ENCODE measurements around the gene EPB42.

Gene EPB42

GRCh38 chr15:43220991-43221403, at the start of gene EPB42:
TSS of gene EPB42 (minus strand) at chr15:43221018. CDS start at chr15:43220825, 193 bp downstream.
- no peak for DNase-seq

GRCh38 chr15:43270113-43270665, 49.4 kb upstream of the EPB42 start:
- DNase-seq, result no peak

- DNase-seq, result no peak
These were observed 47.6 kb upstream of the EPB42 start for GRCh38 chr15:43268111-43269105.

GRCh38 chr15:43267439-43267838, 46.6 kb upstream of the EPB42 start:
- no peak for DNase-seq

GRCh38 chr15:43266834-43267233, 46.0 kb upstream of the EPB42 start, which contains the start of gene TGM5:
TSS of gene TGM5 (minus strand) at chr15:43266928. CDS start at chr15:43266849, 79 bp downstream.
- no peak for DNase-seq

- DNase-seq, result no peak
These were observed 45.6 kb upstream of the EPB42 start for GRCh38 chr15:43266386-43266785.

GRCh38 chr15:43260011-43260615, 39.3 kb upstream of the EPB42 start:
- DNase-seq, result no peak

GRCh38 chr15:43258781-43259180, 38.0 kb upstream of the EPB42 start:
- DNase-seq, result no peak

GRCh38 chr15:43256341-43256740, 35.5 kb upstream of the EPB42 start:
- no peak for DNase-seq

- DNase-seq, result no peak
These were observed 34.6 kb upstream of the EPB42 start for GRCh38 chr15:43255376-43255775.

- no peak for DNase-seq
These were observed 32.9 kb upstream of the EPB42 start for GRCh38 chr15:43253431-43254403.

GRCh38 chr15:43251871-43252250, 31.0 kb upstream of the EPB42 start:
- DNase-seq, result no peak

- no peak for DNase-seq
These were observed 30.5 kb upstream of the EPB42 start for GRCh38 chr15:43251185-43251870.

- DNase-seq, result no peak
These were observed 30.0 kb upstream of the EPB42 start for GRCh38 chr15:43250785-43251184.

GRCh38 chr15:43249699-43250203, 28.9 kb upstream of the EPB42 start:
- DNase-seq, result no peak

GRCh38 chr15:43249236-43249635, 28.4 kb upstream of the EPB42 start:
- no peak for DNase-seq

- DNase-seq, result no peak
These were observed 25.5 kb upstream of the EPB42 start for GRCh38 chr15:43246261-43246774.

GRCh38 chr15:43244092-43244491, 23.3 kb upstream of the EPB42 start:
- DNase-seq, result no peak

- no peak for DNase-seq
These were observed 22.3 kb upstream of the EPB42 start for GRCh38 chr15:43243020-43243645.

- no peak for DNase-seq
These were observed 21.8 kb upstream of the EPB42 start for GRCh38 chr15:43242616-43243015.

- no peak for DNase-seq
These were observed 20.3 kb upstream of the EPB42 start for GRCh38 chr15:43241100-43241499.

Measured in NCI-H446 (cell line).